ENCODE data around the gene LCN6.

LCN6 gene

DNA sequence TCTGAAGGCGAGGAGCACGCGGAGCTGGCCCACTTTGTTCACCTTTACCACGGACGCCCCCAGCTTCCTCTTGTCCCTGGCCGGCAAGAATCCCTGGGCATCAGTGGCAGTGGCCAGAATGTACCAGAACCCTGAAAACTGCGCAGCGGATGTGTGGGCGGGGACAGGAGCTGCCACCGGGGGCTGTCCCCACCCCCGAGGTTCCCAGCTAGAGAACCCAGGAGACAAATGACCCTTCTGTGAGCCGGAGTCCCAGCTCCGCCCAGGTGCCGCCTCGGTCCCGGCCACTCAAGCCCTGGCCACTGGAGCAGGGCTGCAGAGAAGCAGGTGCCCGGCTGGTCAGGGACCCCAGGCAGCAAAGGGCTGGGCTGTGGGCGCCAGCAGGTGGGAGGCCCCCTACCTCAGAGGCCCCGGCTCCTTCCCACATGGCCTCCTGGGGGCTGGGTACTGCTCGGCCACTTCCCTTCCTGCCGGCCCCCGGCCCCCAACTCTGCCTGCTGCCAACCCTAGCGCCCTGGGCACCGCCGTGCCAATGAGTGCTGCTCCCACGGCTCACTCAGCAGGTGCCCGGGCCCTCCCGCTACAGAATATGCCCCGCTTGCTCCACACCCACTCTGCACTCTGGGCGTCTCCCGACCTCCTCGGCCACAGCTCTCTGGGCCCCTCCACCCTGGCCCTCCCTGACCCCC, 6.3 kb downstream of the LCN6 start:
- peak; percentile 78 for DNase-seq

- no peak for DNase-seq
These were observed 7.1 kb downstream of the LCN6 start for GRCh38 chr9:136740971-136741882.

DNA sequence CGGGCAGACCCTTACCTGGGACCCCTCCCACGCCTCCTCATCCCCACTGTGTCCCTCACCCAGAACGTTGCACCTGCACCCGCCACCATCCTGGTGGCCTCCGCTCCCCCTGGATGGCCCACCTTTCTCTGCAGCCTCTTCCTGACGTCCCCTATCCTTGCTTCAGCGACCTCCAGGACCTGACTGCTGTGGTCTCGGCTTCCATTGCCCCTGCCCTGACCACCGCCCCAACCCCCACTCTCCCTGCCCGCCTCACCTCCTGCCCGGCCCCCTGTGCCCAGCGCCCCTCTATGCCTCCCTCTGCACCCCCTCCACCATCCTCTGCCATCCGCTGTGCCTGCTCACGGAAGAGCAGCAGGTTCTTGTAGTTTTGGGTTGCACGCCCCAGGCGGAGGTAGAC, 7.8 kb downstream of the LCN6 start:
- DNase-seq = no peak

DNA sequence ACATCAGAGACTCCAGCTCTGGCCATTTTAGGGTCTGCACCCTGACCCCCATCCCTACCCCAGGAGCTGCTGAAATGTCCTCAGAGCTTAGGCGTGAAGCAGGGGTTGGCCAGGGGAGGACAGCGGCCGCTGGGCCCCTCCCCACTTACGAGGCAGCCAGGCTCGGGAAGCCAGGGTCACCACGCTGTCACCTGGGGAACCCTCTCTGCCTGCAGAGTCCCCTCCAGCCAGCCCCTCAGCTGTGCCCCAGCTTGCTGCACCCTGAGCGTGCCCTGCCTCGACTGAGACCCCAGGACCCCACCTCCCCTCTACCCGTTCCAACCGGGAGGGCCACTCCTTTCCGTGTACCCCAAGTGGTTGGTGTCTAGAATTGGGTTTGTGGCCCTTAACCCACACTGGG, 8.3 kb downstream of the LCN6 start:
- DNase-seq = no peak

DNA sequence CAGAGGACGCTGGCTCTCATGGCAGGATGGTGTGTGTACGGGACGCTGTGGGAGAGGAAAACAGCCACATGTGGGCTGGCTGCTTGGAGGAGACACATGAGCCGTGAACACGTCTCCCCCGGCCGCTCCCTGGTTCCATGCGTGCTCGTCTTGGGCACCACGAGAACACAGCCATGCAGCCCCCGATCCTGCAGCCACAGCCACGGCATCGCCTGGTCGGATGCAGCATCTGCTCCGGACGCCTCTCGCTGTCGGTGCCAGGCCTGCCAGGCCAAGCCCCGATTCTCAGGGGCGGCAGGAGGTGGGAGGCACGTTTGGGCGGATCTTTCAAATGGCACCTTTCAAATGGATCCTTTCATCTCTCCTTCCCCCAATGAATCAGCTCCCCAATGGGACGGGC, 8.8 kb downstream of the LCN6 start:
- DNase-seq = no peak

GRCh38 chr9:136738960-136739359, 9.4 kb downstream of the LCN6 start:
- no peak for DNase-seq

- no peak for DNase-seq
These were observed 12.4 kb downstream of the LCN6 start for GRCh38 chr9:136735812-136736480.

DNA sequence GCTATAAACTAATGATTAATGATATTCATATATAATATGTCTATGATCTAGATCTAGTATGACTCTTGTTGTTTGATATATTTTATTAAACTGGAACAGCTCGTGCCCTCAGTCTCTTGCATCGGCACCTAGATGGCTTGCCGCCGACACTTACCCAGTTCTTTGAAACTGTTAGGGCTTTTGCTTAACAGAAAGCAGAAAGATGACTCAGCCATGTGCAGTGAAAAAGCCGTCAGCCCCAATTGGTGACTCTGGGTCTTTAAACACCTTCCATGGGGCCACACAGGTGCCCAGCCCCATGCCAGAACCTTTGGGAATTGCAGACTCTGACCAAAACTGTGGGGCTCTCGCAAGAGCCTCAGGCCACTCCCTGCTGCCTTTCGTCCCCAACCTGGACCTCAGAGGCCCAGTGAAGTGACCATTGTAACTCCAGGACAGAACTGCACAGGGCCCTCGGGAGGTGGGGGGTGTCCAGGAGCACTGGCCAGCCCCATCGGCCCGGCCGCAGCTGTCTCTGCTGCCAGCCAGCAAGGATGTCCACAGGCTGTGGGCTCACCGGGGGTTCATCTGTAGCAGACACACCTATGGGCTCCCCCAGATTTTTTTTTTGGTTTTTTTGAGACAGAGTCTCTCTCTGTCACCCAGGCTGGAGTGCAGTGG, 13.4 kb downstream of the LCN6 start:
- no peak for DNase-seq

GRCh38 chr9:136733611-136734010, 14.7 kb downstream of the LCN6 start:
- no peak for DNase-seq

DNA sequence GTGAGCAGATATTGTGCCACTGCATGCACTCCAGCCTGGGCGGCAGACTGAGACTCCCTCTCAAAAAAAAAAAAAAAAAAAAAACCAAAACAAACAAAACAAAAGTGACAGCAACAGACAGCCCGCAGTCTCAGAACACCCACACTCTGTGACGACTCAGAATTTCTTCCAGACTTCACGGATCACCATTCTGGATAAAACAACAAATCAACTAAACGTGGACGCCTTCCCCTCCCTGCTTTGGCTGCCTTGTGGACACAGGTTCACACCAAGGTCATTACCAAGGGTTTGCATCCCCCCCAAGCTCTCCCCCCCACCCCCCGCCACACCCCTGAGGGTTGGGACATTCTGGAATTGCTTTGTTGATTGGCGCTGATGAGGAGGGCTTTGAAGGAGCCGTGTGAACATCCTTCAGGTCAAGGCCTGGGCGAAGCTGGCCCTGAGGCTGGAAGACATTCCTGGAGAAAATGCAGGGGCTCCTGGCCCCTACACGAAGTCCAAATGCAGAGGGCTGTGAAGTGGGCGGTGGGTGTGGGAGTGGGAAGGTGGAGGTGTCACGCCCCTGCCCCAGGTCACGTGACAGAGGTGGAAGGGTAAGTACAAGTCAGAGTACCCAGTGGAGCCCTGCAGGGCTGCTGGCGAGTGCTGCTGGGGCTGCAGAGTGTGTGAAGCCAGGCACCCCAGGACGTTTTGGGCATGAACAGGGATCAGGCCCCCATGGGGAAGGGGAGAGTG, 15.7 kb downstream of the LCN6 start:
- DNase-seq = no peak

DNA sequence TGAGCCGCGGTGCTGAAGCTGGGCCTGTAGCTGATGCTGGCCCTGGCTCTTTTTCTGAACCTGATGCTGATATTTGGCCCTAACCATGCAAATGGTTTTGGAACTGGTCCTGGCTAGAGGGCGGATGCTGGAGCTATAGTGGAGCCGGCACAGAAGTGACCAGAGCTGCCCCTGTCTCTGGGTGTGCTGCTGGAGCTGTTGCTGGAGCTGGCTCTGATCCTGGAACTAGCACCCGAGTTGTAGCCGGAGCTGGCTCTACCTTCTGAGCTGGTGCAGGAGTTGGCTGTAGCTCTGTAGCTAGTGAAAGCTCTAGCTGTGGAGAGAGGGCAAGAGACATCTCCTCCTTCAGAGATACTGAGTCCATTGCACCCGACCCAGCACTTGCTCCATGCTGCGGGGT, 18.4 kb downstream of the LCN6 start:
- DNase-seq = no peak

GRCh38 chr9:136729144-136729543, 19.2 kb downstream of the LCN6 start:
- DNase-seq = no peak

- no peak for DNase-seq
These were observed 19.7 kb downstream of the LCN6 start for GRCh38 chr9:136728548-136729123.

GRCh38 chr9:136728080-136728547, 20.2 kb downstream of the LCN6 start:
- peak; percentile 99 for DNase-seq

- DNase-seq = no peak
These were observed 21.6 kb downstream of the LCN6 start for GRCh38 chr9:136726631-136727191.

DNA sequence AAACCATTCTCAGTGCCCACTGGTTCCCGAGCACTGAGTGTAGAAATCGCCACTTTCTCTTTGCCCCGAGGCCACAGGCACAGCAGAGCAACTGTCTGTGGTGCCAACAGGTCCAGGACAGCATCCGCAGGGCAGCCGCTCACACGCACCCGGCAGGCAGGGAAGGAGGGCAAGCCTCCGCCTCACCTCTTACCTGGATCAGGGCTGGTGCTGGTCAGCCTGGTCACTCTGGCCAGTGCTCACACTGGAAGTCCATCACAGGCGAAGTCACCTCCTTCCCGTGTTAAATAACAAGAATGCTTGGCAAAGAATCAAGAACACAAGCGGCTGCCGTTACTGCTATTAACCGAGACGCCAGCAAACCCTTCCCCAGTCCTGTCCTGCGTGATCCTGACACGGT, 22.2 kb downstream of the LCN6 start:
- DNase-seq = no peak

DNA sequence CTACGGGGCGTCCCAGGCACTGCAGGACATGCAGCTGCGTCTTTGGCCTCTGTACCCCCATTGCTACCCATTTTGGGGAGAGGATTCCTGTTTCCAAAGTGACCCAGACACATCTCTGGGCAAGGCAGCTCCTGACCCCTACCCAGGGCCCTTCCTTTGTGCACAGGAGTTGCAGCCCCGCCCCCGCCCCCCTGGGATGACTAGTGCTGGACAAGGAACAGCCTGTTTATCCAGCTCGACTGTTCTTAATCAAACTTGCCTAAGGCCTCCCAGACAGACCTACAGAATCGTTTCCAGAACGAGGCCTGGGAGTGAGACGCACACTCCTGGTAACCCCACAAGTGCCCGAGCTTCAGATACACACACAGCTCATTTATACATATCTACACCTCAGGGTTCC, 22.7 kb downstream of the LCN6 start:
- DNase-seq = no peak

DNA sequence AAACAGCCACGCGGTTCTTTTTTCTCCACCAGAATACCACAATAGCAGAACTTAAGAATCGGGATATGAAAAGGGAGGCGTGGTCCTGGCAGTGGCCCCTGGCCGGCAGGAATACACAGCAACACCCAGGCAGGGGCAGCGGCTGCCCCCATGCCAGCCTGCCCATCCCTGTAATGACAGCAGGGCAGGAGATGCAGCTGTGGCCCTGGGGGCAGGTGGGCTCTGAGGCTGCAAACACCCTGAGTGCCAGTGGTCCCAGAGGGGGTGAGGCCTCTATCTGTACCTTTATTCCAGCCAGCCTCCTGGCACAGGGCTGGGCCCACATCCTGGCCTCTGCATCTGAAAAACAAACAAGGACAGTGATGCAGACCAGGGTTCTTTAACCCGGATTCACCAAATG, 23.6 kb downstream of the LCN6 start:
- DNase-seq = no peak

- DNase-seq = no peak
These were observed 24.3 kb downstream of the LCN6 start for GRCh38 chr9:136723989-136724388.

DNA sequence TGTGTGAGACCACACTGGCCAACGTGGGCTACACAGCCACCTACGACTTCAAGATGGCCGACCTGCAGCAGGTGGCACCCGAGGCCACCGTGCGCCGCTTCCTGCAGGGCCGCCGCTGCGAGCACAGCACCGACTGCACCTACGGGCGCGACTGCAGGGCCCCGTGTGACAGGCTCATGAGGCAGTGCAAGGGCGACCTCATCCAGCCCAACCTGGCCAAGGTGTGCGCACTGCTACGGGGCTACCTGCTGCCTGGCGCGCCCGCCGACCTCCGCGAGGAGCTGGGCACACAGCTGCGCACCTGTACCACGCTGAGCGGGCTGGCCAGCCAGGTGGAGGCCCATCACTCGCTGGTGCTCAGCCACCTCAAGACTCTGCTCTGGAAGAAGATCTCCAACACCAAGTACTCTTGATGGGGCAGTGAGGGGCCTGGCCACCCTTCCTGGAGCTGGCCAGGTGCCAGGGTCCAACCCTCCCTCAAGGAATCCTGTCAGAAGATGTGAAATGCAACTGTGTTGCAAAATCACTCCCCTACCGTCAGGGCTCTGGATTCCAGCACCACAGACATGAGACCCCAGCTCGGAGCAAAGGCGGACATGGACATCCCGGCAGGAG, 24.9 kb downstream of the LCN6 start:
- peak; percentile 70 for DNase-seq

DNA sequence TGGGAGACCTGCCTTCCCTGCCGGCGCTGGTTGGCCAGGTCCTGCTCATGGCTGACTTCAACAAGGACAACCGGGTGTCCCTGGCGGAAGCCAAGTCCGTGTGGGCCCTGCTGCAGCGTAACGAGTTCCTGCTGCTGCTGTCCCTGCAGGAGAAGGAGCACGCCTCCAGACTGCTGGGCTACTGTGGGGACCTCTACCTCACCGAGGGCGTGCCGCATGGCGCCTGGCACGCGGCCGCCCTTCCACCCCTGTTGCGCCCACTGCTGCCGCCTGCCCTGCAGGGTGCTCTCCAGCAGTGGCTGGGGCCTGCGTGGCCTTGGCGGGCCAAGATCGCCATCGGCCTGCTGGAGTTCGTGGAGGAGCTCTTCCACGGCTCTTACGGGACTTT, 25.4 kb downstream of the LCN6 start:
- peak; percentile 74 for DNase-seq
